Osteocyte (in vitro differentiated cells): ENCODE data around the gene PRDM2. TPM values are rescaled to one million over a fixed set of nuclear protein-coding genes. Genes with fewer than 3 reads are reported as not detected.
A peak's percentile ranks its signal among the peaks of the same experiment; 100 is the strongest.

Experiments used
- DNase-seq: peaks from one replicate; pipeline ENCODE4 v3.0.0; 2021; ENCODE audit warnings: mixed read lengths; ENCODE audit not compliant: unreplicated experiment; ENCODE audit errors: extremely low spot score
- H3K27ac Mint-ChIP-seq: one replicate; pipeline ENCODE4 v1.8.0; 2021; ENCODE audit warnings: mild to moderate bottlenecking, mixed read lengths; ENCODE audit not compliant: unreplicated experiment
- H3K27me3 Mint-ChIP-seq: one replicate; pipeline ENCODE4 v1.8.0; 2021; ENCODE audit warnings: mixed read lengths; ENCODE audit not compliant: unreplicated experiment
- H3K36me3 Mint-ChIP-seq: one replicate; pipeline ENCODE4 v1.8.0; 2021; ENCODE audit warnings: mixed read lengths; ENCODE audit not compliant: unreplicated experiment
- H3K4me1 Mint-ChIP-seq: one replicate; pipeline ENCODE4 v1.8.0; 2021; ENCODE audit warnings: mixed read lengths; ENCODE audit not compliant: unreplicated experiment
- H3K4me3 Mint-ChIP-seq: one replicate; pipeline ENCODE4 v1.8.0; 2021; ENCODE audit warnings: mild to moderate bottlenecking, moderate library complexity, mixed read lengths; ENCODE audit not compliant: unreplicated experiment
- H3K9me3 Mint-ChIP-seq: one replicate; pipeline ENCODE4 v1.8.0; 2021; ENCODE audit warnings: mixed read lengths; ENCODE audit not compliant: unreplicated experiment
- total RNA-seq: library from RNA; stranded (reverse); gene quantifications from 2 replicates; pipeline ENCODE4 v1.2.1, GENCODE V29; 2021
- TF ChIP-seq, protein P1 (sequence below): fragments of 200-600 bp; sonication (generic); IDR thresholded peaks from 2 replicates; pipeline ENCODE4 v1.5.0; 2021; ENCODE audit warnings: antibody characterized with exemption, mild to moderate bottlenecking, moderate library complexity

PRDM2 gene
- total RNA-seq, 1 donor from 2014 or later, result 51.7 TPM

DNA sequence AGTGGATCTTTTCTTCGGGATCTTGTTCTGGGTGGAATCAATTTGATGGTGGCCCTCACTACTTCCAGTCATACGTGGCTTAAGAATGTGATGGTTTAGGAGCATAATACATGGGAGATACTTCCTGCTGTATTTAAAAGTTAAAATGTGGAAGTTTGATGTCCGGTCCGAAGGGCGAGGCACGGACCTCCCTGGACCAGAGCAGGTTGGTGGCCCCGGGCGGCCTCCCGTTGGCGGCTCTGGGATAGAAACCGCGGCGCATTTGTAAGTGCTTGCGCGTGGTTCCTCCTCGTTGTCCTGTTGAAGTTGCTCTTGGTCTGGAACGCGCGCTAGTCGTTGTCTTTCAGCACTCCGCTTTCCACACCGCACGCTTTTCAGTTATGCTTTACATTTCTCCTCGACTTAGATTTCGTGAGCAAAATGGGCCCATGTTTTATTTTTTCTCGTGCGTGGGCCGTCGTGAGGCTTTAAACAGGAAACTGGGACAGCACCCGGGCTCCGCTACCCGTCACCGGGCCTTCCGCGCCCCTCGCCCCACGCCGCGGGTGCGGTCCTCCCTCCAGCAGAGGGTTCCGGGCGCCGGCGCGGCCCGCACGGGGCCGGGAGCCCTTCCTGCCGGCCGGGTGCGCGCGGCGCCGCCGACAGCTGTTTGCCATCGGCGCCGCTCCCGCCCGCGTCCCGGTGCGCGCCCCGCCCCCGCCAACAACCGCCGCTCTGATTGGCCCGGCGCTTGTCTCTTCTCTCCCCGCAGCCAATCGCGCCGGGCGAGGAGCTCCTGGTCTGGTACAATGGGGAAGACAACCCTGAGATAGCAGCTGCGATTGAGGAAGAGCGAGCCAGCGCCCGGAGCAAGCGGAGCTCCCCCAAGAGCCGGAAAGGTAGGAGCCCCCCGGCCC lies 48.9 kb downstream of the PRDM2 start:
- Mint-ChIP-seq H3K27ac (peak overlapping the region; percentile 94), H3K27me3 (no peaks in the 10 kb centered on the region), H3K36me3 (peaks cover 9% of the 10 kb centered on the region), H3K4me1 (peaks cover 48% of the 10 kb centered on the region), H3K9me3 (no peaks in the 10 kb centered on the region), H3K4me3 (peak overlapping the region; percentile 87)
- TF ChIP-seq, protein P1, sequence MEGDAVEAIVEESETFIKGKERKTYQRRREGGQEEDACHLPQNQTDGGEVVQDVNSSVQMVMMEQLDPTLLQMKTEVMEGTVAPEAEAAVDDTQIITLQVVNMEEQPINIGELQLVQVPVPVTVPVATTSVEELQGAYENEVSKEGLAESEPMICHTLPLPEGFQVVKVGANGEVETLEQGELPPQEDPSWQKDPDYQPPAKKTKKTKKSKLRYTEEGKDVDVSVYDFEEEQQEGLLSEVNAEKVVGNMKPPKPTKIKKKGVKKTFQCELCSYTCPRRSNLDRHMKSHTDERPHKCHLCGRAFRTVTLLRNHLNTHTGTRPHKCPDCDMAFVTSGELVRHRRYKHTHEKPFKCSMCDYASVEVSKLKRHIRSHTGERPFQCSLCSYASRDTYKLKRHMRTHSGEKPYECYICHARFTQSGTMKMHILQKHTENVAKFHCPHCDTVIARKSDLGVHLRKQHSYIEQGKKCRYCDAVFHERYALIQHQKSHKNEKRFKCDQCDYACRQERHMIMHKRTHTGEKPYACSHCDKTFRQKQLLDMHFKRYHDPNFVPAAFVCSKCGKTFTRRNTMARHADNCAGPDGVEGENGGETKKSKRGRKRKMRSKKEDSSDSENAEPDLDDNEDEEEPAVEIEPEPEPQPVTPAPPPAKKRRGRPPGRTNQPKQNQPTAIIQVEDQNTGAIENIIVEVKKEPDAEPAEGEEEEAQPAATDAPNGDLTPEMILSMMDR, result peak; percentile 25
- DNase-seq, result peak; percentile 98

DNA sequence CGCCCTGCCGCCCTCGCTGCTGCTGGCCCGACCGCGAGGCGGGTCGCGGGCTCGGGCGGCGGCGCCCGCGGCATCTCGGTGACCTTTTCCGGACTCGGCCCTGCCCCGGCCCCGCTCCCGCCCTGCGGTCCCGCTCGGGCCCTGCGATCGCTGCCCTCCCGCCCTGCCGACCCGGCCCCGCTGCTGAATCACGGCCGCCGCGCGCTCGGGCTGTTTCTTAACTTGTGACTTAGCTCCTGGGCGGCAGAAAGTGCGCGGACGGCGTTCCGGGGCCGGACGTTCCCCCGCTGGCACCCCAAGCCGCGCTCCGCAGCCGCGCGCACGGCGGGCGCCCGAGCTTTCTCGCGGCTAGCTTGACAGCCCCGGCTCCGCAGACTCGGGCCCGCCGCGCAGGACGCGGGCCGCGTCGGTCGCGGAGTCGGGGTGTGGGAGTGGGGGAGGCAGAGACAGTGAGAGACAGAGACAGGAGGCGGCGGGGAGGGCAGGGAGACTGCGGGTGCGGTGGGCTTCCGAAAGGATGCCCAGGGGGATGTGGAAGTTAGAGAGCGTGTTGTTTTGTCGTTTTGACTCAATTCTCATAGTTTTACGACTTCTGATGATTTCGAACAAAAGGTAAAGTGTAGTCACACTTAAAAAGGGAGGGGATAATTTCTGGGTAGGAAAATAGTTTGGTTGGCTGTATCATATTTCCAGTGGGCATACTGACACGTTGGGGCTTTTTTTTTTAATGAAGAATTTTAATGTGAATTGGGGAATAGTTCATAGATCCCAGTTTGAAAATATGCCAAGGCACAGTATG lies 49.8 kb downstream of the PRDM2 start:
- DNase-seq, result peak; percentile 88
- Mint-ChIP-seq H3K4me1 (peaks cover 56% of the 10 kb centered on the region), H3K36me3 (peaks cover 13% of the 10 kb centered on the region), H3K27ac (peak overlapping the region; percentile 95), H3K9me3 (no peaks in the 10 kb centered on the region), H3K27me3 (no peaks in the 10 kb centered on the region), H3K4me3 (peak overlapping the region; percentile 99)
- TF ChIP-seq, protein P1, result no peak

DNA sequence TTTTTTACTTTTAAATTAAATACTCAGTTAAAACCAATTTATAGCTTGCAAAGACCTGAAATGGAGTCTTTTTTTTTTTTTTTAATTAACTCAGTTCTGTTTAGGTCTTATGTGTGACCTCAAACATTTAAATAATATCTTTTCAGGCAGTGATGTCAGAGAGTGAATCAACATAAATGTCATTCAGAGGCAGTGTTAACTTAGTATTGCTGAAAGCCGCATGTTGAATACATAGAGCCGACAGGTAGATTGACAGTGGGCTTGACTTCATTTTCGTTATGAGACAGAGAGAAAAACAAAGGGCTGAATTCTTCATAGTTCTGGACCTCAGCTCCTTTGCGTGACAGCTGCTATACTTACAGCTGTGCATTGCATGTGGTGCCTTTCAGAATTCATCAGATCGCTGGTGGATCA lies 51.5 kb downstream of the PRDM2 start:
- no peak for DNase-seq
- Mint-ChIP-seq H3K9me3 (no peaks in the 10 kb centered on the region), H3K4me1 (peaks cover 68% of the 10 kb centered on the region), H3K27ac (peak overlapping the region; percentile 46), H3K4me3 (peak overlapping the region; percentile 99), H3K36me3 (peaks cover 13% of the 10 kb centered on the region), H3K27me3 (no peaks in the 10 kb centered on the region)
- TF ChIP-seq, protein P1, result no peak

DNA sequence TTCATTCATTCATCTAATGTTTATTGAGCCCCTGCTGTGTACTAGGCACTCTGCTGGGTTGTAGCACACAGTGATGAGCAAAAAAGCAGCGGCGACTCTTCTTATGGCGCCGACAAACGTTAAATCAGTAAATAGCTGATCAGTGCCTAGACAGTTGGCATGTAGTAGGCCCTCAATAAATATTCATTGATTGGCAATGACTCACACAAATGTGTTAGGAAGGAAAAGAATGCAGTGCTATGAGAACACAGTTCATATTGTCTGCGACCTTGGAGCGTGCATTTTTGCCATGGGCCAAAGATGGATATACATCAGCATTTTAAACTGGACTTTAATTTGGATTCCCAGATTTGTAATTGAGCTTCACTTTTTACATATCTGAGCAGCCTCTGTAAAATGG lies 52.0 kb downstream of the PRDM2 start:
- Mint-ChIP-seq H3K27ac (no peak overlapping the region), H3K27me3 (no peaks in the 10 kb centered on the region), H3K4me1 (peaks cover 73% of the 10 kb centered on the region), H3K9me3 (no peaks in the 10 kb centered on the region), H3K4me3 (no peak overlapping the region), H3K36me3 (peaks cover 13% of the 10 kb centered on the region)
- no peak for DNase-seq
- TF ChIP-seq, protein P1, result no peak

DNA sequence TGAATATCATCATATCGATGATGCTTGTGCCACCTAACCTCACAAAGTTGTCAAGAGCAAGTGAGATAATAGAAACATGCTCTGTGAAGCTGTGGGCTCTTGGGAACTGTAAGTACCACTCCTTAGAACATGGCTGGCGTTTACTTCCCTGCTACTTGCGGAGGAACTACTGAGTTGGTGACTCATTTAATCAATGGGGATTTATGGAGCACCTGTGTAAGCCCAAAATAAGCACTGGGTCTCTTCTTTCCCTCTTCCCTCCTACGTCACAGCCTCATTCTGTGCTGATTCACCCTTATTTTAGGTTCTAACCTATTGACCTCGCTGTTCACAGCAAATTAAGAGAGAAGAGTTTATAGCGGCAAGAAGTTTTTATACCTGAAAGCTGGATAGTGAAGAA lies 52.9 kb downstream of the PRDM2 start:
- TF ChIP-seq, protein P1, result no peak
- peaks cover 78% of the 10 kb centered on the region for H3K4me1 Mint-ChIP-seq
- H3K9me3 Mint-ChIP-seq, result no peaks in the 10 kb centered on the region
- H3K36me3 Mint-ChIP-seq, result peaks cover 13% of the 10 kb centered on the region
- H3K27ac Mint-ChIP-seq, result no peak overlapping the region
- no peak overlapping the region for H3K4me3 Mint-ChIP-seq
- DNase-seq, result no peak
- H3K27me3 Mint-ChIP-seq, result no peaks in the 10 kb centered on the region
